Coronary artery (tissue), 2 donors: ENCODE data around the gene UBE2L6.

Experiments used
- DNase-seq: peaks from one replicate; pipeline ENCODE4 v3.0.0-alpha.2; 2017; ENCODE audit warnings: low spot score
- H3K27ac ChIP-seq, 2 donors: fragments of 200-600 bp; sonication (generic); one replicate each; pipeline ENCODE4 v1.5.1; 2016 to 2019
- H3K4me3 ChIP-seq: fragments of 200-600 bp; sonication (generic); 2 replicates; pipeline ENCODE4 v1.5.1; 2016; ENCODE audit warnings: mild to moderate bottlenecking, moderate library complexity
- CTCF ChIP-seq: fragments of 200-600 bp; sonication (generic); IDR thresholded peaks from one replicate; pipeline ENCODE4 v1.5.1; 2019; ENCODE audit warnings: antibody characterized with exemption

The UBE2L6 gene

GRCh38 chr11:57567515-57568329 is at the start of gene UBE2L6:
Gene UBE2L6, minus strand, starts transcription at chr11:57567672. Its CDS starts 61 bp downstream, at chr11:57567611.
- TF ChIP-seq CTCF, result no peak
- Histone ChIP-seq H3K27ac (peak within 1 kb of the TSS; percentile 66 to 85), H3K4me3 (peak within 1 kb of the TSS; percentile 87)
- peak; percentile 86 for DNase-seq

GRCh38 chr11:57616595-57616994 is 49.1 kb upstream of the UBE2L6 start:
- TF ChIP-seq CTCF, result no peak
- H3K4me3 ChIP-seq, result no peak overlapping the region
- no peak for DNase-seq
- H3K27ac ChIP-seq, result no peak overlapping the region

GRCh38 chr11:57615308-57615707 is 47.8 kb upstream of the UBE2L6 start:
- Histone ChIP-seq H3K4me3 (no peak overlapping the region), H3K27ac (no peak overlapping the region)
- no peak for TF ChIP-seq CTCF
- no peak for DNase-seq

GRCh38 chr11:57614234-57614772 is 46.8 kb upstream of the UBE2L6 start:
- H3K27ac ChIP-seq, result no peak overlapping the region
- DNase-seq, result no peak
- no peak for TF ChIP-seq CTCF
- no peak overlapping the region for H3K4me3 ChIP-seq

- DNase-seq, result no peak
- no peak overlapping the region for H3K27ac ChIP-seq
- no peak overlapping the region for H3K4me3 ChIP-seq
- TF ChIP-seq CTCF, result no peak
Measured at GRCh38 chr11:57610170-57610569, 42.7 kb upstream of the UBE2L6 start.

GRCh38 chr11:57605028-57605420 is 37.6 kb upstream of the UBE2L6 start:
- Histone ChIP-seq H3K27ac (no peak overlapping the region), H3K4me3 (no peak overlapping the region)
- no peak for DNase-seq
- no peak for TF ChIP-seq CTCF
